Testis (tissue), 3 donors: ENCODE data around the gene MSMP. TPM values are rescaled to one million over a fixed set of nuclear protein-coding genes. Genes with fewer than 3 reads are reported as not detected.

Experiments
- DNase-seq: peaks from one replicate; pipeline ENCODE4 v3.0.0-alpha.2; 2019
- H3K27ac ChIP-seq, 2 donors: fragments of 200-600 bp; sonication (generic); one replicate each; pipeline ENCODE4 v1.5.1; 2019
- H3K27me3 ChIP-seq: fragments of 200-600 bp; sonication (generic); one replicate; pipeline ENCODE4 v1.5.1; 2019
- H3K36me3 ChIP-seq: fragments of 200-600 bp; sonication (generic); one replicate; pipeline ENCODE4 v1.5.1; 2017; ENCODE audit warnings: low read depth; ENCODE audit errors: missing control alignments
- H3K4me1 ChIP-seq: fragments of 200-600 bp; sonication (generic); one replicate; pipeline ENCODE4 v1.5.1; 2019
- H3K4me3 ChIP-seq, 2 donors: fragments of 200-600 bp; sonication (generic); one replicate each; pipeline ENCODE4 v1.5.1; 2017 to 2019
- H3K9me3 ChIP-seq: fragments of 200-600 bp; sonication (generic); one replicate; pipeline ENCODE4 v1.5.1; 2017
- POLR2A ChIP-seq: fragments of 450-650 bp; IDR thresholded peaks from one replicate; pipeline ENCODE4 v1.6.1; 2017; ENCODE audit warnings: antibody characterized with exemption, mild to moderate bottlenecking, moderate library complexity
- WGBS, 2 donors: methylation state at CpG; one replicate each; pipeline ENCODE4 v1.1.5; 2018; 5-methylcytosine and 5-hydroxymethylcytosine counted together
- intact Hi-C: fragments of 100-400 bp; cut with DNase I; formaldehyde crosslinking; loops from one replicate; pipeline ENCODE4 v1.15.1; 2023; ENCODE audit warnings: low total_unique reads
- polyA plus RNA-seq: library from polyadenylated mRNA; stranded (reverse); fragments of 350-450 nt; fragmentation: Illumina TruSeq; extraction: RNeasy Lipid Tissue Mini Kit (QIAGEN cat#74804); gene quantifications from one replicate; pipeline ENCODE4 v1.2.3, GENCODE V29; 2014; ENCODE audit warnings: low read depth, low replicate concordance; ENCODE audit not compliant: insufficient read depth
- total RNA-seq, 2 donors: library from RNA; depleted of rRNA; stranded (reverse); fragments of >200 nt; gene quantifications; one replicate each; pipeline ENCODE4 v1.2.3, GENCODE V29; 2016
- TF ChIP-seq, protein P1 (sequence below), 3 experiments: fragments of 450-650 bp in 2 of 3; fragments of 200-600 bp in 1 of 3; sonication (generic) in 1 of 3; IDR thresholded peaks; one replicate each; pipeline ENCODE4 v1.5.1; 2016 to 2019; ENCODE audit warnings: antibody characterized with exemption in 3 of 3, mild to moderate bottlenecking in 2 of 3, moderate library complexity in 1 of 3

Gene MSMP
- total and polyA plus RNA-seq, 3 donors from 2014 or later, result 1.7 to 1.9 TPM; not detected in 1

GRCh38 chr9:35732800-35733541 is 21.1 kb downstream of the MSMP start:
- Histone ChIP-seq H3K36me3 (no peaks in the 10 kb centered on the region), H3K4me1 (peaks cover 45% of the 10 kb centered on the region)
- intact Hi-C loops, result loop anchor here (10.0 kb wide), 1 partner anchor 82 kb away; the partner anchor contains the start of genes HINT2 and SPAG8

GRCh38 chr9:35732185-35732799 is 21.8 kb downstream of the MSMP start, which contains the start of the genes CREB3 and TLN1:
Gene CREB3, plus strand, starts transcription at chr9:35732666. Its CDS starts 107 bp downstream, at chr9:35732773.
Gene TLN1, minus strand, starts transcription at chr9:35732195. Its CDS starts 6,501 bp downstream, at chr9:35725694.
- no peaks in the 10 kb centered on the region for H3K27me3 ChIP-seq
- TF ChIP-seq, protein P1, sequence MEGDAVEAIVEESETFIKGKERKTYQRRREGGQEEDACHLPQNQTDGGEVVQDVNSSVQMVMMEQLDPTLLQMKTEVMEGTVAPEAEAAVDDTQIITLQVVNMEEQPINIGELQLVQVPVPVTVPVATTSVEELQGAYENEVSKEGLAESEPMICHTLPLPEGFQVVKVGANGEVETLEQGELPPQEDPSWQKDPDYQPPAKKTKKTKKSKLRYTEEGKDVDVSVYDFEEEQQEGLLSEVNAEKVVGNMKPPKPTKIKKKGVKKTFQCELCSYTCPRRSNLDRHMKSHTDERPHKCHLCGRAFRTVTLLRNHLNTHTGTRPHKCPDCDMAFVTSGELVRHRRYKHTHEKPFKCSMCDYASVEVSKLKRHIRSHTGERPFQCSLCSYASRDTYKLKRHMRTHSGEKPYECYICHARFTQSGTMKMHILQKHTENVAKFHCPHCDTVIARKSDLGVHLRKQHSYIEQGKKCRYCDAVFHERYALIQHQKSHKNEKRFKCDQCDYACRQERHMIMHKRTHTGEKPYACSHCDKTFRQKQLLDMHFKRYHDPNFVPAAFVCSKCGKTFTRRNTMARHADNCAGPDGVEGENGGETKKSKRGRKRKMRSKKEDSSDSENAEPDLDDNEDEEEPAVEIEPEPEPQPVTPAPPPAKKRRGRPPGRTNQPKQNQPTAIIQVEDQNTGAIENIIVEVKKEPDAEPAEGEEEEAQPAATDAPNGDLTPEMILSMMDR (IDR thresholded peaks at IDR 0.05), result peak in 1 of 3 experiments; percentile 13
- TF ChIP-seq POLR2A, result peak; percentile 61
- H3K36me3 ChIP-seq, result no peaks in the 10 kb centered on the region
- intact Hi-C loops, result loop anchor here (10.0 kb wide), 1 partner anchor 83 kb away; the partner anchor contains the start of genes HINT2 and SPAG8
- H3K27ac ChIP-seq, result peak within 1 kb of the TSS; percentile 71 to 97
- DNase-seq, result peak; percentile 98
- peak within 1 kb of the TSS; percentile 70 to 95 for H3K4me3 ChIP-seq
- peaks cover 51% of the 10 kb centered on the region for H3K4me1 ChIP-seq
- 0% methylated on average over 5 to 35 of the region's 49 CpGs for WGBS, 2 donors
- no peaks in the 10 kb centered on the region for H3K9me3 ChIP-seq

More at GRCh38 chr9:35732800-35733541, 21.1 kb downstream of the MSMP start:
- WGBS, 2 donors, result 1% methylated on average over 14 of the region's 14 CpGs
- peak overlapping the region; percentile 71 to 97 for H3K27ac ChIP-seq
- peak overlapping the region; percentile 70 to 95 for H3K4me3 ChIP-seq
- TF ChIP-seq, protein P1 (IDR thresholded peaks at IDR 0.05), result no peak
- TF ChIP-seq POLR2A, result no peak
- no peaks in the 10 kb centered on the region for H3K27me3 ChIP-seq
- no peaks in the 10 kb centered on the region for H3K9me3 ChIP-seq
- DNase-seq, result peak; percentile 38

DNA sequence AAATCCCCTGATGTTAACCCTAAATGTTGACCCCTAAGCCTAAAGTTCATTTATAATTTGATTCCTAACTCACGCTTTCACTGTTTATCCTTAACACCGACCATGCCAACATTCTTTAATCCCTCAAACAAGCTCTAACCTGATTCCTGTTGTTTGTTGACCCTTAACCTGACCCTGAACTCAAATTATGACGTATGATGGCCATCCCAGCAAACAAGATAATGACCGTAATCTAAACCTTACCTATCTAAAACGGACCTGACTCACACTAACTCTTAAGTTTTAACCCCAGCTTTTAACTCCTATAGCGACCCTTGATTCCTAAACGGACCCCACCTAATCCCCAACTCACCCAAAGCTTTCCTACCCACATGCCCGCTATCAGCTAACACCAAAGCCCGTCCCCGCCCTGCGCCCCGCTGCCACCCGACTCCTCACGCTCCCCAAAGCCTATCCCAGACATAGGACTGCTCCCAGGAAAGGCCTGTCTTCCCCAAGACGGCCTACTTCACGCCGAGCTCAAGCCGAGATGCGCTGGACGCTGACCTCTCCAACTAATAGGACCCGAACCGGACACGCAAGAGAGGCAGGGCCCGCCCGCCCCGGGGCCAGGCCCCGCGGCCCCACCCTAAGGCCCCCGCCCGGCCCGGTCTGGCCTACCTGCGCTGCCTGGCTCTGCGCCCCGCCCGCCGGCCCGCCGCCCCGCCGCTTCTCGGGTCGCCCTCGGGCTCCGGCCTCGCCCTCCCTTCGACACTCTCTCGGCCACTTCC is 22.5 kb downstream of the MSMP start:
- Histone ChIP-seq H3K36me3 (no peaks in the 10 kb centered on the region), H3K27me3 (no peaks in the 10 kb centered on the region), H3K27ac (peak overlapping the region; percentile 71 to 97), H3K4me3 (peak overlapping the region; percentile 70 to 95), H3K4me1 (peaks cover 58% of the 10 kb centered on the region), H3K9me3 (no peaks in the 10 kb centered on the region)
- TF ChIP-seq, protein P1 (IDR thresholded peaks at IDR 0.05), result no peak
- no peak for TF ChIP-seq POLR2A
- intact Hi-C loops, result loop anchor here (10.0 kb wide), 1 partner anchor 83 kb away; the partner anchor contains the start of genes HINT2 and SPAG8
- 2 to 3% methylated on average over 14 to 37 of the region's 47 CpGs for WGBS, 2 donors
- no peak for DNase-seq

GRCh38 chr9:35730486-35730854 is 23.6 kb downstream of the MSMP start:
- Histone ChIP-seq H3K4me1 (peaks cover 64% of the 10 kb centered on the region), H3K4me3 (no peak overlapping the region), H3K27ac (peak overlapping the region; percentile 71 to 97), H3K27me3 (no peaks in the 10 kb centered on the region), H3K9me3 (no peaks in the 10 kb centered on the region), H3K36me3 (no peaks in the 10 kb centered on the region)
- intact Hi-C loops, result loop anchor here (10.0 kb wide), 1 partner anchor 84 kb away; the partner anchor contains the start of genes HINT2 and SPAG8
- 61 to 70% methylated on average over 2 of the region's 2 CpGs for WGBS, 2 donors
- TF ChIP-seq POLR2A, result no peak
- TF ChIP-seq, protein P1 (IDR thresholded peaks at IDR 0.05), result no peak
- no peak for DNase-seq
